Ishikawa (cell line): Measurements from ENCODE around the gene TIAM2.

Source experiments
- CEBPB ChIP-seq: IDR thresholded peaks from 2 replicates; pipeline ENCODE4 v1.6.1; 2012
- CREB1 ChIP-seq: IDR thresholded peaks from 2 replicates; pipeline ENCODE4 v1.6.1; 2012; ENCODE audit warnings: low read depth
- EP300 ChIP-seq: IDR thresholded peaks from 2 replicates; pipeline ENCODE4 v1.6.1; 2012; ENCODE audit warnings: borderline replicate concordance
- MAX ChIP-seq: IDR thresholded peaks from 2 replicates; pipeline ENCODE4 v1.6.1; 2012
- REST ChIP-seq: IDR thresholded peaks from 2 replicates; pipeline ENCODE4 v1.6.1; 2012; ENCODE audit warnings: low read depth, mild to moderate bottlenecking
- TAF1 ChIP-seq: IDR thresholded peaks from 2 replicates; pipeline ENCODE4 v1.6.1; 2012; ENCODE audit warnings: low read depth, mild to moderate bottlenecking
- TCF12 ChIP-seq: IDR thresholded peaks from 2 replicates; pipeline ENCODE4 v1.6.1; 2012; ENCODE audit warnings: low read depth
- TEAD4 ChIP-seq: IDR thresholded peaks from 2 replicates; pipeline ENCODE4 v1.6.1; 2012
- YY1 ChIP-seq: IDR thresholded peaks from 2 replicates; pipeline ENCODE4 v1.6.1; 2012; ENCODE audit warnings: low read depth

DNA sequence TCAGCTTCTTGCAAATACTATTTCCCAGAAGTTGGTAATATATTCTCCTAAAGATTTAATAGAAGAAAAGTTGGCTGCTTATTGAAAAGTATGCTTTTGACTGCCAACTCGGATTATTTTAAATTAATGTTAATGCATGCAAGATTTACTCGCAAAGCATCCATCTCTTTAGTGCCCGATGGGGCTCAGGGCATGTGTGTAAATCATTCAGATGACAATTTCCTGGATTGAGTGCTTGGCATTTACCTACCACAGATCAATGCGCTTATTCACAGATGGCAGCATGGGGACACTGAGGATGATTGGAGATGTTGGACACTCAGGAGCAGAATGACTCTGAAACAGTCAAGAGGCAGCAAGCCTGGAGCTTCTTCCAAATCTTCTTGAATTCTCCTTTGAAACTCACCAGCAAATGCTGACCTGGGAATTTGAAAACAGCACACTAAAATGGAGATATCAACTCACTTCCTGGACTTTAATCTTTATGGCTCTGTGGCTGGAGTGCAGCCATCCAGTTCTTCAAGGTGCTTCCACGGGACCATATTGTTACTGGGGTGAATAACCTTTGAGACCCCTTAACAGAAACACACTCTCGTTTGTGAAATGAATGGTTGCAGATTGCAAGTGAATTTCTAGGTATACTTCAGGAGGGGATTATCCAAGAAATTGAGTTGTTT is 34.1 kb upstream of the TIAM2 start:
- TF ChIP-seq EP300 (no peak), YY1 (no peak), TCF12 (no peak), TAF1 (no peak), MAX (no peak), CEBPB (no peak), REST (no peak), CREB1 (no peak), TEAD4 (no peak)
